GM23248 (cell line): ENCODE data around the gene GIMAP4. TPM values are rescaled to one million over a fixed set of nuclear protein-coding genes. Genes with fewer than 3 reads are reported as not detected.

Experiments
- DNase-seq: peaks from one replicate; pipeline ENCODE4 v3.0.0-alpha.2; 2015
- H2AFZ ChIP-seq: fragments of 200-600 bp; sonication (generic); 2 replicates; pipeline ENCODE4 v1.6.1; 2016; ENCODE audit warnings: antibody characterized with exemption
- H3F3A ChIP-seq: fragments of 200-600 bp; sonication (generic); 2 replicates; pipeline ENCODE4 v1.6.1; 2016; ENCODE audit warnings: mild to moderate bottlenecking, antibody characterized with exemption, mixed run types; ENCODE audit not compliant: insufficient read depth
- H3K27ac ChIP-seq: fragments of 200-600 bp; sonication (generic); 2 replicates; pipeline ENCODE4 v1.5.1; 2016; ENCODE audit warnings: mild to moderate bottlenecking
- H3K27me3 ChIP-seq: fragments of 200-600 bp; sonication (generic); replicated peaks from 2 replicates; pipeline ENCODE4 v1.6.1; 2016; ENCODE audit warnings: mild to moderate bottlenecking; ENCODE audit not compliant: insufficient read depth
- H3K36me3 ChIP-seq: fragments of 200-600 bp; sonication (generic); 2 replicates; pipeline ENCODE4 v1.6.1; 2016; ENCODE audit warnings: low read depth, mild to moderate bottlenecking
- H3K4me1 ChIP-seq: fragments of 200-600 bp; sonication (generic); 2 replicates; pipeline ENCODE4 v1.6.1; 2016; ENCODE audit warnings: mild to moderate bottlenecking; ENCODE audit not compliant: insufficient read depth
- H3K4me2 ChIP-seq: fragments of 200-600 bp; sonication (generic); one replicate; pipeline ENCODE4 v1.6.1; 2016; ENCODE audit warnings: mild to moderate bottlenecking; ENCODE audit not compliant: unreplicated experiment
- H3K4me3 ChIP-seq: fragments of 200-600 bp; sonication (generic); 2 replicates; pipeline ENCODE4 v1.5.1; 2016; ENCODE audit warnings: mild to moderate bottlenecking
- H3K79me2 ChIP-seq: fragments of 200-600 bp; sonication (generic); 2 replicates; pipeline ENCODE4 v1.6.1; 2016; ENCODE audit warnings: mild to moderate bottlenecking; ENCODE audit not compliant: insufficient read depth
- H3K9ac ChIP-seq: fragments of 200-600 bp; sonication (generic); 2 replicates; pipeline ENCODE4 v1.6.1; 2016; ENCODE audit warnings: mild to moderate bottlenecking
- H3K9me2 ChIP-seq: fragments of 200-600 bp; sonication (generic); 2 replicates; pipeline ENCODE4 v1.6.1; 2016; ENCODE audit warnings: mixed run types, mild to moderate bottlenecking, moderate library complexity; ENCODE audit not compliant: insufficient read depth
- H3K9me3 ChIP-seq: fragments of 200-600 bp; sonication (generic); one replicate; pipeline ENCODE4 v1.6.1; 2017; ENCODE audit warnings: low read depth
- H4K20me1 ChIP-seq: fragments of 200-600 bp; sonication (generic); 2 replicates; pipeline ENCODE4 v1.6.0; 2016; ENCODE audit not compliant: insufficient read depth
- EZH2 ChIP-seq: fragments of 200-600 bp; sonication (generic); IDR thresholded peaks from 2 replicates; pipeline ENCODE4 v1.6.1; 2018; ENCODE audit warnings: antibody characterized with exemption, mild to moderate bottlenecking; ENCODE audit not compliant: insufficient read depth, poor library complexity, severe bottlenecking
- EZH2phosphoT487 ChIP-seq: fragments of 200-600 bp; sonication (generic); IDR thresholded peaks from 2 replicates; pipeline ENCODE4 v1.6.1; 2018; ENCODE audit warnings: antibody characterized with exemption, moderate library complexity, mild to moderate bottlenecking, low read depth; ENCODE audit not compliant: insufficient read depth
- WGBS, 2 experiments: methylation state at CpG; one replicate each; pipeline ENCODE4 v1.1.6; 2015 to 2017; ENCODE audit warnings: low lambda C conversion rate in 2 of 2, low coverage in 1 of 2; ENCODE audit errors: missing lambda C conversion rate in 2 of 2; 5-methylcytosine and 5-hydroxymethylcytosine counted together
- in situ Hi-C: fragments of 300-500 bp; cut with MboI; formaldehyde crosslinking; loops from 2 replicates; pipeline ENCODE4 v1.15.0; 2020
- polyA plus RNA-seq: library from polyadenylated mRNA; unstranded; fragments of >200 nt; fragmentation: Nextera tagmentation; extraction: Ambion mirVana; gene quantifications from 2 replicates; pipeline ENCODE4 v1.2.1, GENCODE V29; 2016
- total RNA-seq: library from RNA; depleted of rRNA; stranded (reverse); fragments of >200 nt; shearing (Covaris generic); gene quantifications from 2 replicates; pipeline ENCODE4 v1.2.3, GENCODE V29; 2014

The GIMAP4 gene
- total and polyA plus RNA-seq, 2 experiments from 2014 or later = not detected

DNA sequence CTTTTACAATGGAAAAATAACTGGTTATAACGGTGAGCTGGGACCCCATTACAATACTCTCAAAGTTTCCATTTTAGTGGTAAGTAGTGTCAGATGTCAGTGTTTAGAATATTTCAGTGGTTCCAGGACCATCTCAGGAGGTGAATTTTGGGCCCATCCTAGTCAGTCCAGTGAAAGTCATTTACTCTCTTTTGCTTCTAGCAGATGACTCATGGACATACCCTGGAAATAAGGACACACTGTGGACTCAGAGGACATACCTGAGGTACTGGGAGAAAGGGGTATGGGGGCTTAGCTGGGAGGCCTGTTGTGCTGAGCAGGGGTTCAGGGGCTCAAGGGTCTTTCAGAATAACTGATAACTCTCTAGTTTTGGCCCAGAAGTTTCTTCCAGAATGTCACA is 618 bp upstream of the GIMAP4 start:
- 23% methylated on average over 1 of the region's 1 CpG for WGBS, 2 experiments

DNA sequence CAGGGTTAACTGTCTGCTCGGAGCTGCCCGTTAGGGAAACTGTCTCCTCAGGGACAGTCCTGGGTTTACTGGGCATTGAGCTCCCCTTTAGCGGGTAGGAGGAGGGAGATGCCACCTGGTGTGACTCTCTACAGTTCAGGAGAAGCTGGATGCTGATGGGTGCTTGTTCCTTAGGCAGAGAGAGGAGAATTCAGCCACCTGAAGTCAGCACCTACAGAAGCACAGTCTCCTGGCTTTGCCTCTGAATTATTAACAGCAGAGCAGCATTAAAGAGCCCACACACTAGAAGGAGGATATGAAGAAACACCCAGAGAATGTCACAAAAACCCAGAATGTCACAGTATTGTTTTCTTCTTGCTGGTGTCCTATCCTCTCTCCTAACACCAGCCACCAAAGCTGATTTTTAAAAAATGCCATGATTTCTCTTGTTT is 696 bp downstream of the GIMAP4 start:
- Histone ChIP-seq H3K27me3 (no peaks in the 10 kb centered on the region), H3K4me3 (no peak overlapping the region), H3K4me1 (no peaks in the 10 kb centered on the region), H3K4me2 (no peak overlapping the region), H3K79me2 (no peaks in the 10 kb centered on the region), H4K20me1 (no peaks in the 10 kb centered on the region), H3K9me2 (no peaks in the 10 kb centered on the region), H3F3A (no peaks in the 10 kb centered on the region), H3K36me3 (no peaks in the 10 kb centered on the region), H2AFZ (no peak overlapping the region), H3K9me3 (no peaks in the 10 kb centered on the region), H3K9ac (no peak overlapping the region), H3K27ac (no peak overlapping the region)
- in situ Hi-C loops = no loop called here
- DNase-seq = no peak
- TF ChIP-seq EZH2 = no peak
- no peak for TF ChIP-seq EZH2phosphoT487
- 17 to 28% methylated on average over 3 of the region's 3 CpGs for WGBS, 2 experiments

More for the DNA sequence above, 618 bp upstream of the GIMAP4 start:
- Histone ChIP-seq H2AFZ (no peak overlapping the region), H3K4me2 (no peak overlapping the region), H3K4me3 (no peak overlapping the region), H3K4me1 (no peaks in the 10 kb centered on the region), H3F3A (no peaks in the 10 kb centered on the region), H4K20me1 (no peaks in the 10 kb centered on the region), H3K9me2 (no peaks in the 10 kb centered on the region), H3K79me2 (no peaks in the 10 kb centered on the region), H3K27ac (no peak overlapping the region), H3K27me3 (no peaks in the 10 kb centered on the region), H3K9me3 (no peaks in the 10 kb centered on the region), H3K36me3 (no peaks in the 10 kb centered on the region), H3K9ac (no peak overlapping the region)
- no peak for DNase-seq
- in situ Hi-C loops = no loop called here
- TF ChIP-seq EZH2phosphoT487 (no peak), EZH2 (no peak)

DNA sequence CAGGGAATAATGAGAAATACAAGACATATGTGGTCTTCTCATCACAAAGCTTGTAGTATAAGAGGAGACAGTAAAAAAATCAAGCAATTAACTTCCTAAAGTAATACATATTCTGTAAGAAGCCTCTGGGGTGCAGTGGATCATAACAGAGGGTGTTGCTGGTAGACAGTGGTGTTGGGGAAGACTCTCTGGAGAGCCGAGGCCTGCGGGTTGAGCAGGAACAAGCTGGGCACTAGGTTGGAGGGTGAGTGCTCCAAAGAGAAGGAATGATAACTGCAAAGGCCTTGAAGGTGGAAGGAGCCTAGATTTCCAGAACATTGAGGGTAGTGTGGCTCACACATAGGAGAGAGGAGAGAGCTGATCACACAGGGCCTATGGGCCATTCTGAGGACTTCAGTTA is 1.5 kb downstream of the GIMAP4 start:
- in situ Hi-C loops = no loop called here
- Histone ChIP-seq H3K4me3 (no peak overlapping the region), H4K20me1 (no peaks in the 10 kb centered on the region), H3K36me3 (no peaks in the 10 kb centered on the region), H3K27me3 (no peaks in the 10 kb centered on the region), H3K9me3 (no peaks in the 10 kb centered on the region), H3K9ac (no peak overlapping the region), H2AFZ (no peak overlapping the region), H3K79me2 (no peaks in the 10 kb centered on the region), H3F3A (no peaks in the 10 kb centered on the region), H3K4me2 (no peak overlapping the region), H3K9me2 (no peaks in the 10 kb centered on the region), H3K27ac (no peak overlapping the region), H3K4me1 (no peaks in the 10 kb centered on the region)
- DNase-seq = no peak
- no peak for TF ChIP-seq EZH2phosphoT487
- no peak for TF ChIP-seq EZH2
- 11 to 21% methylated on average over 2 of the region's 2 CpGs for WGBS, 2 experiments

GRCh38 chr7:150569245-150569955 is 2.2 kb downstream of the GIMAP4 start:
- Histone ChIP-seq H3K27me3 (no peaks in the 10 kb centered on the region), H3K79me2 (no peaks in the 10 kb centered on the region), H3K36me3 (no peaks in the 10 kb centered on the region), H3K9me3 (no peaks in the 10 kb centered on the region), H3K4me1 (no peaks in the 10 kb centered on the region), H3K9me2 (no peaks in the 10 kb centered on the region), H3K4me3 (no peak overlapping the region), H3F3A (no peaks in the 10 kb centered on the region), H3K4me2 (no peak overlapping the region), H4K20me1 (no peaks in the 10 kb centered on the region), H3K27ac (no peak overlapping the region), H2AFZ (no peak overlapping the region), H3K9ac (no peak overlapping the region)
- WGBS, 2 experiments = 10 to 16% methylated on average over 7 of the region's 7 CpGs
- DNase-seq = no peak
- in situ Hi-C loops = no loop called here
- no peak for TF ChIP-seq EZH2
- no peak for TF ChIP-seq EZH2phosphoT487
